ENCODE data around the gene COL20A1.

Gene COL20A1

GRCh38 chr20:63253438-63254231 is 39.4 kb upstream of the COL20A1 start:
- H3K27me3 ChIP-seq (replicated peaks; ENCODE audit: control insufficient read depth, insufficient read depth, low read length) = peaks cover 3% of the 10 kb centered on the region
- TF ChIP-seq, protein P1, sequence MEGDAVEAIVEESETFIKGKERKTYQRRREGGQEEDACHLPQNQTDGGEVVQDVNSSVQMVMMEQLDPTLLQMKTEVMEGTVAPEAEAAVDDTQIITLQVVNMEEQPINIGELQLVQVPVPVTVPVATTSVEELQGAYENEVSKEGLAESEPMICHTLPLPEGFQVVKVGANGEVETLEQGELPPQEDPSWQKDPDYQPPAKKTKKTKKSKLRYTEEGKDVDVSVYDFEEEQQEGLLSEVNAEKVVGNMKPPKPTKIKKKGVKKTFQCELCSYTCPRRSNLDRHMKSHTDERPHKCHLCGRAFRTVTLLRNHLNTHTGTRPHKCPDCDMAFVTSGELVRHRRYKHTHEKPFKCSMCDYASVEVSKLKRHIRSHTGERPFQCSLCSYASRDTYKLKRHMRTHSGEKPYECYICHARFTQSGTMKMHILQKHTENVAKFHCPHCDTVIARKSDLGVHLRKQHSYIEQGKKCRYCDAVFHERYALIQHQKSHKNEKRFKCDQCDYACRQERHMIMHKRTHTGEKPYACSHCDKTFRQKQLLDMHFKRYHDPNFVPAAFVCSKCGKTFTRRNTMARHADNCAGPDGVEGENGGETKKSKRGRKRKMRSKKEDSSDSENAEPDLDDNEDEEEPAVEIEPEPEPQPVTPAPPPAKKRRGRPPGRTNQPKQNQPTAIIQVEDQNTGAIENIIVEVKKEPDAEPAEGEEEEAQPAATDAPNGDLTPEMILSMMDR (IDR thresholded peaks at IDR 0.05; ENCODE audit: insufficient read depth, low read length, poor library complexity, severe bottlenecking) = no peak
- no peaks in the 10 kb centered on the region for H3K36me3 ChIP-seq (ENCODE audit: control insufficient read depth, insufficient read depth, low read length)
- no peak overlapping the region for H3K4me3 ChIP-seq (replicated peaks; ENCODE audit: low read depth, low read length)
- no peak for DNase-seq (ENCODE audit: extremely low read depth, insufficient read length)

- H3K27me3 ChIP-seq (replicated peaks; ENCODE audit: control insufficient read depth, insufficient read depth, low read length) = peaks cover 3% of the 10 kb centered on the region
- TF ChIP-seq, protein P1 (IDR thresholded peaks at IDR 0.05; ENCODE audit: insufficient read depth, low read length, poor library complexity, severe bottlenecking) = no peak
- no peak within 1 kb of the TSS for H3K4me3 ChIP-seq (replicated peaks; ENCODE audit: low read depth, low read length)
- H3K36me3 ChIP-seq (ENCODE audit: control insufficient read depth, insufficient read depth, low read length) = no peaks in the 10 kb centered on the region
- DNase-seq (ENCODE audit: extremely low read depth, insufficient read length) = no peak
Observed at GRCh38 chr20:63254232-63254605, 38.8 kb upstream of the COL20A1 start, which contains the start of gene NKAIN4. Gene NKAIN4 (minus strand): TSS chr20:63254463. CDS start chr20:63254450, 13 bp downstream.

DNA sequence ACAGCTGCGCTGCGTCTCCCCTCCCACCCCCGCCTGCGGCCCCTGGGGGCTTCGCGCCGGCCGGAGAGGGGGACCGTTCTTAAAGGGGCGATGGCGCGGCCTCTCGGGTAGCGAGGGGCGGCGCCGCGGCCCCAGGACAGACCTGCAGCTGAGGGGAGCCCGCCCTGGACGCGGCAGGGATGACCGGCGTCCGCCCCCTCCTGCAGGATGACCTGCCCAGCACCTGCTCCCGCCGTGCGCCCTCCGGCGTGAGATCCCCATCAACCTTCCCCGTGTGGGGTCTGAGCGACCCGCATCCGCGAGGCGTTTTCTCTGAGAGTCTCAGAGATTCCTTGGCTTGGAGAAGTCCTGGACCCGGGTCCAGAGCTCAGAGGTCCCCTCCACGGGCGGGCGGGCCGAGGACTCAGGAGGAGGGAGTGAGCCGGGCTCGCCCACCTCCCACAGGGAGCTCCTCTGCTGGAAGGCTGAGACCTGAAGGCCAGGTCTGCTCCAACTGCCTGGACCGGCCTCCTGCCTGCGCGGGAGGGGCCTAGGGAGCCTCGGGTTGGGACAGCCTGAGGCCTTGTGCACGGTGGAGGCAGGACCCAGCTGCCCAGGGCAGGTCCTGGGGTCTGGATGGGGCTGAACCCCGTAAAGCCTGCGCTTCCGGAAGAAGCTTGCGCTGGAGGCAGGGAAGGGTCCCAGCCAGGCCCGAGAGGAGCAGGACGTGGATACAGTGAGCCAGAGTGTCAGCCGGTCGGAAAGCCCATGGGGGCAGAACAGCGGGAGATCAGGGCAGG is 38.2 kb upstream of the COL20A1 start:
- no peak for DNase-seq (ENCODE audit: extremely low read depth, insufficient read length)
- TF ChIP-seq, protein P1 (IDR thresholded peaks at IDR 0.05; ENCODE audit: insufficient read depth, low read length, poor library complexity, severe bottlenecking) = no peak
- no peak overlapping the region for H3K4me3 ChIP-seq (replicated peaks; ENCODE audit: low read depth, low read length)
- H3K36me3 ChIP-seq (ENCODE audit: control insufficient read depth, insufficient read depth, low read length) = no peaks in the 10 kb centered on the region
- H3K27me3 ChIP-seq (replicated peaks; ENCODE audit: control insufficient read depth, insufficient read depth, low read length) = peaks cover 3% of the 10 kb centered on the region

DNA sequence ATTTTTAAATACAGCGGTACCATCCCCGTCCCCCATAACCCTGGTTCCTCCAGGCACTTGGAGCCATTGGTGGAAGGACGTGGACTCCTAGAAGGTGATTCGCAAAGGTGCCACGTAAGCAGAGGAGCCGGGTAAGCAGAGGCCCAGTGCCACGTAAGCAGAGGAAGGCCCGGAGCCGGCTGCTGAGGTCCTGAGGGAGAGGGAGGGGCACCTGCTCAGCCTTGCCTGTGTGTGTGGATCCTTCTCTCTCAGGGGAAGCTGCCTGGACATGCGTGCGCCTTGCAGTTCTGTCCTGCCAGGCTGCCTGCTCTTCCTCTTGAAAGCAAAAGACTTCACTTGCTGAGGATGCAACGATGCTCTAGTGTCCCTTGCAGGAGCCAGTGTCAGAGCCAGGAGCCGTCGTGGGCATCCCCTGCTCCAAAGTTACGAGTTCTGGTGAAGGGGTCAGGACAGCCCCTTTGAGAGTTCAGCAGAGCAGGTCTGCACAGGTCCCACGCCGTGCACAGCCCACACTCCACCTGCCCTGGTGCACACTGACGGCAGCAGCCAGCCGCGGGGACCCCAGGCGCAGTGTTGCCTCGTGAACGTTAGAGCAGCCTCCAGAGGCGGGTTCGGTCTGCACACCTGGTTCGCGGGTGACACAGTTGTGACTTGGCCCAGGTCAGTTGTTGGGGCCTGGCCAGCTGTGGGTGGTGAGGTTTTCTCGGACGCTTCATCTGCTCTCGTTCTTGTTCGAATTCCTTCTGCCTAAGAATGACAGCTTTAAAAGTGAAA is 36.9 kb upstream of the COL20A1 start:
- DNase-seq (ENCODE audit: extremely low read depth, insufficient read length) = no peak
- Histone ChIP-seq H3K36me3 (ENCODE audit: control insufficient read depth, insufficient read depth, low read length) (no peaks in the 10 kb centered on the region), H3K27me3 (replicated peaks; ENCODE audit: control insufficient read depth, insufficient read depth, low read length) (peaks cover 3% of the 10 kb centered on the region)

DNA sequence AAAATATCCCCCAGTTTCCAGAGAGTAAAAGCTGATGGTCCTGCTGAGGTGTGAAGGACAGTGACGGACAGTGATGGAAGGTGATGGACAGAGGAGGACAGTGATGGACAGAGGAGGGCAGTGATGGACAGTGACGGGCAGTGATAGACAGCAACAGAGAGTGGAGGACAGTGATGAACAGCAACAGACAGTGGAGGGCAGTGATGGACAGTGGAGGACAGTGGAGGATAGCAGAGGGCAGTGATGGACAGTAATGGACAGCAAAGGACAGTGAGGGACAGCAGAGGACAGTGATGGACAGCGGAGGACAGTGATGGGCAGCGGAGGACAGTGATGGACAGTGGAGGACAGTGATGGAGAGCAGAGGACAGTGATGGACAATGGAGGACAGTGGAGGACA is 36.0 kb upstream of the COL20A1 start:
- TF ChIP-seq, protein P1 (IDR thresholded peaks at IDR 0.05; ENCODE audit: insufficient read depth, low read length, poor library complexity, severe bottlenecking) = no peak
- no peak overlapping the region for H3K4me3 ChIP-seq (replicated peaks; ENCODE audit: low read depth, low read length)
- H3K27me3 ChIP-seq (replicated peaks; ENCODE audit: control insufficient read depth, insufficient read depth, low read length) = peaks cover 4% of the 10 kb centered on the region
- no peak for DNase-seq (ENCODE audit: extremely low read depth, insufficient read length)
- no peaks in the 10 kb centered on the region for H3K36me3 ChIP-seq (ENCODE audit: control insufficient read depth, insufficient read depth, low read length)

More for the DNA sequence above, 36.9 kb upstream of the COL20A1 start:
- H3K4me3 ChIP-seq (replicated peaks; ENCODE audit: low read depth, low read length) = no peak overlapping the region
- TF ChIP-seq, protein P1 (IDR thresholded peaks at IDR 0.05; ENCODE audit: insufficient read depth, low read length, poor library complexity, severe bottlenecking) = no peak
